IMR-90 (cell line): ENCODE measurements around the gene IAPP. TPM values are rescaled to one million over a fixed set of nuclear protein-coding genes. Genes with fewer than 3 reads are reported as not detected.

Experiments
- ATAC-seq: fragments of 200-7000 bp; cut with Tn5 transposase; 2 replicates; pipeline ENCODE4 v1.9.1; 2020; ENCODE audit warnings: low read depth, mild to moderate bottlenecking, moderate library complexity
- BruUV-seq: library from RNA; stranded (reverse); fragments of 400-500 nt; replicated peaks from 2 replicates; lab custom pipeline; 2021; lab: Mats Ljungman, UMichigan
- CTCF ChIA-PET: fragments of 300-600 bp; formaldehyde crosslinking; extraction: SDS; loops from one replicate; lab custom pipeline; 2021; ENCODE audit warnings: antibody characterized with exemption; lab: Yijun Ruan, JAX
- POLR2A ChIA-PET: fragments of 300-600 bp; sonication (Branson Sonifier 250); formaldehyde crosslinking; loops from one replicate; lab custom pipeline; 2022; ENCODE audit warnings: antibody characterized with exemption; ENCODE audit not compliant: unreplicated experiment; lab: Charles Lee
- DNase-seq: peaks from one replicate; pipeline ENCODE4 v3.0.0; 2013
- H2AFZ ChIP-seq: replicated peaks from 2 replicates; pipeline ENCODE3; 2013; ENCODE audit warnings: low read length, mild to moderate bottlenecking; ENCODE audit not compliant: poor library complexity
- H2AK5ac ChIP-seq: 2 replicates; pipeline ENCODE4 v1.6.1; 2013; ENCODE audit warnings: low read depth, low read length, inconsistent platforms
- H2AK9ac ChIP-seq: replicated peaks from 2 replicates; pipeline ENCODE3; 2013; ENCODE audit warnings: mild to moderate bottlenecking, low read depth, low read length, moderate library complexity; ENCODE audit not compliant: poor library complexity
- H2BK120ac ChIP-seq: 2 replicates; pipeline ENCODE4 v1.6.1; 2013; ENCODE audit warnings: low read depth, low read length, inconsistent platforms
- H2BK15ac ChIP-seq: 3 replicates; pipeline ENCODE4 v1.6.1; 2013; ENCODE audit warnings: low read depth, low read length, inconsistent platforms
- H2BK20ac ChIP-seq: 2 replicates; pipeline ENCODE4 v1.6.1; 2013; ENCODE audit warnings: low read depth, mild to moderate bottlenecking, inconsistent platforms, low read length, moderate library complexity
- H2BK5ac ChIP-seq: 2 replicates; pipeline ENCODE4 v1.6.1; 2013; ENCODE audit warnings: mild to moderate bottlenecking, low read depth, low read length, inconsistent platforms; ENCODE audit not compliant: poor library complexity, severe bottlenecking
- H3K14ac ChIP-seq: replicated peaks from 2 replicates; pipeline ENCODE4 v1.6.1; 2013; ENCODE audit warnings: low read depth, low read length, inconsistent platforms
- H3K18ac ChIP-seq: 2 replicates; pipeline ENCODE4 v1.6.1; 2013; ENCODE audit warnings: low read depth, low read length, control low read depth
- H3K23ac ChIP-seq: 2 replicates; pipeline ENCODE4 v1.6.1; 2013; ENCODE audit warnings: low read depth, low read length, inconsistent platforms
- H3K27ac ChIP-seq: 2 replicates; pipeline ENCODE4 v1.5.1; 2013; ENCODE audit warnings: mild to moderate bottlenecking, control low read depth, low read length; ENCODE audit not compliant: insufficient read depth
- H3K27me3 ChIP-seq: 2 replicates; pipeline ENCODE4 v1.6.1; 2013; ENCODE audit warnings: low read length; ENCODE audit not compliant: control insufficient read depth, insufficient read depth
- H3K36me3 ChIP-seq: 2 replicates; pipeline ENCODE4 v1.6.1; 2013; ENCODE audit warnings: low read length, mixed read lengths; ENCODE audit not compliant: control insufficient read depth, insufficient read depth
- H3K4ac ChIP-seq: 2 replicates; pipeline ENCODE4 v1.6.1; 2013; ENCODE audit warnings: low read depth, low read length, inconsistent platforms
- H3K4me1 ChIP-seq: 2 replicates; pipeline ENCODE4 v1.6.1; 2013; ENCODE audit warnings: low read length, mixed read lengths; ENCODE audit not compliant: control insufficient read depth, insufficient read depth
- H3K4me2 ChIP-seq: 2 replicates; pipeline ENCODE4 v1.6.1; 2013; ENCODE audit warnings: low read depth, mild to moderate bottlenecking, control low read depth, low read length, moderate library complexity
- H3K4me3 ChIP-seq: 2 replicates; pipeline ENCODE4 v1.5.1; 2013; ENCODE audit warnings: low read depth, mild to moderate bottlenecking, control low read depth, low read length, moderate library complexity; ENCODE audit not compliant: insufficient read depth
- H3K56ac ChIP-seq: 2 replicates; pipeline ENCODE4 v1.6.1; 2013; ENCODE audit warnings: low read length, inconsistent platforms; ENCODE audit not compliant: insufficient read depth; ENCODE audit errors: extremely low read depth
- H3K79me1 ChIP-seq, 2 experiments: 2 replicates each; pipeline ENCODE4 v1.6.1; 2013; ENCODE audit warnings: low read length in 2 of 2, inconsistent platforms in 1 of 2, low read depth in 1 of 2
- H3K9ac ChIP-seq: 2 replicates; pipeline ENCODE4 v1.6.1; 2013; ENCODE audit warnings: low read depth, low read length, control low read depth
- H3K9me1 ChIP-seq: 2 replicates; pipeline ENCODE4 v1.6.1; 2013; ENCODE audit warnings: low read length, inconsistent platforms; ENCODE audit not compliant: insufficient read depth
- H3K9me3 ChIP-seq: 2 replicates; pipeline ENCODE4 v1.6.1; 2013; ENCODE audit warnings: low read length; ENCODE audit not compliant: control insufficient read depth, insufficient read depth
- H4K20me1 ChIP-seq: 2 replicates; pipeline ENCODE4 v1.6.1; 2013; ENCODE audit warnings: low read length, inconsistent platforms; ENCODE audit not compliant: insufficient read depth
- H4K5ac ChIP-seq: 2 replicates; pipeline ENCODE4 v1.6.1; 2013; ENCODE audit warnings: mild to moderate bottlenecking, low read depth, low read length, control low read depth
- H4K8ac ChIP-seq, 2 experiments: 2 replicates each; pipeline ENCODE4 v1.6.1; 2013; ENCODE audit warnings: low read depth in 2 of 2, low read length in 2 of 2, control low read depth in 1 of 2, inconsistent platforms in 1 of 2
- H4K91ac ChIP-seq: 2 replicates; pipeline ENCODE4 v1.6.1; 2013; ENCODE audit warnings: low read depth, low read length, inconsistent platforms; ENCODE audit not compliant: insufficient read depth
- BHLHE40 ChIP-seq: fragments of 150-350 bp; IDR thresholded peaks from 2 replicates; pipeline ENCODE4 v1.6.1; 2016; ENCODE audit warnings: mild to moderate bottlenecking, low read depth, low read length
- CEBPB ChIP-seq: IDR thresholded peaks from 2 replicates; pipeline ENCODE4 v1.6.1; 2012; ENCODE audit warnings: low read depth, low read length, improper control_type of control experiment
- CHD1 ChIP-seq: IDR thresholded peaks from 2 replicates; pipeline ENCODE4 v1.6.1; 2012; ENCODE audit warnings: low read depth, low read length, improper control_type of control experiment
- CTCF ChIP-seq: conservative IDR thresholded peaks from 2 replicates; pipeline ENCODE4 v1.5.1; 2012; ENCODE audit warnings: mild to moderate bottlenecking, low read depth, low read length, improper control_type of control experiment
- ELK1 ChIP-seq: fragments of 150-350 bp; IDR thresholded peaks from 2 replicates; pipeline ENCODE4 v1.6.1; 2016; ENCODE audit warnings: low read depth, mild to moderate bottlenecking, low read length, moderate library complexity, borderline replicate concordance
- FOS ChIP-seq: fragments of 150-350 bp; IDR thresholded peaks from 2 replicates; pipeline ENCODE4 v1.6.1; 2016; ENCODE audit warnings: low read depth, low read length
- MAFK ChIP-seq: IDR thresholded peaks from 2 replicates; pipeline ENCODE4 v1.6.1; 2012; ENCODE audit warnings: low read depth, low read length, improper control_type of control experiment
- MAZ ChIP-seq: IDR thresholded peaks from 2 replicates; pipeline ENCODE4 v1.6.1; 2012; ENCODE audit warnings: low read depth, mild to moderate bottlenecking, low read length, improper control_type of control experiment, moderate library complexity, borderline replicate concordance
- MXI1 ChIP-seq: IDR thresholded peaks from 2 replicates; pipeline ENCODE4 v1.6.1; 2012; ENCODE audit warnings: low read depth, mild to moderate bottlenecking, low read length, moderate library complexity, borderline replicate concordance
- NFE2L2 ChIP-seq: fragments of 150-350 bp; IDR thresholded peaks from 2 replicates; pipeline ENCODE4 v1.6.1; 2016; ENCODE audit warnings: low read depth, mild to moderate bottlenecking, low read length
- POLR2A ChIP-seq: IDR thresholded peaks from 2 replicates; pipeline ENCODE4 v1.6.1; 2012; ENCODE audit warnings: mild to moderate bottlenecking, low read depth, low read length
- RAD21 ChIP-seq: IDR thresholded peaks from 2 replicates; pipeline ENCODE4 v1.6.1; 2012; ENCODE audit warnings: low read length, improper control_type of control experiment
- RCOR1 ChIP-seq: IDR thresholded peaks from 2 replicates; pipeline ENCODE4 v1.6.1; 2012; ENCODE audit warnings: mild to moderate bottlenecking, low read length, improper control_type of control experiment; ENCODE audit not compliant: insufficient replicate concordance
- RFX5 ChIP-seq: IDR thresholded peaks from 2 replicates; pipeline ENCODE4 v1.8.0; 2012; ENCODE audit warnings: low read depth, mild to moderate bottlenecking, low read length, moderate library complexity
- SMC3 ChIP-seq: fragments of 150-350 bp; IDR thresholded peaks from 2 replicates; pipeline ENCODE4 v1.6.1; 2016; ENCODE audit warnings: low read depth, mild to moderate bottlenecking, antibody characterized with exemption, low read length, moderate library complexity
- WGBS, 2 experiments: methylation state at CpG; one replicate each; pipeline versions ENCODE4 v1.1.5 to v1.1.7; 2013; ENCODE audit warnings: missing lambda C conversion rate in 2 of 2; ENCODE audit not compliant: insufficient read length in 1 of 2; ENCODE audit errors: extremely low coverage in 2 of 2; 5-methylcytosine and 5-hydroxymethylcytosine counted together
- dilution Hi-C: fragments of 300-500 bp; cut with HindIII; formaldehyde crosslinking; loops from one replicate; pipeline ENCODE4 v1.14.3; 2018; ENCODE audit warnings: low sequenced_read_pairs; ENCODE audit not compliant: unreplicated experiment
- in situ Hi-C: fragments of 300-500 bp; cut with MboI; formaldehyde crosslinking; loops from 3 replicates; pipeline ENCODE4 v1.14.3; 2019; ENCODE audit warnings: low sequenced_read_pairs, inconsistent platforms, mixed read lengths
- intact Hi-C: fragments of 100-400 bp; cut with micrococcal nuclease; formaldehyde crosslinking; loops from 2 replicates; pipeline ENCODE4 v1.10.0; 2022
- polyA plus RNA-seq, 3 experiments: library from polyadenylated mRNA; depleted of rRNA; stranded (reverse); fragments of >200 nt; gene quantifications; 2 replicates each; pipeline ENCODE4 v1.2.3, GENCODE V29; 2012; ENCODE audit warnings: low replicate concordance in 1 of 3
- total RNA-seq: library from RNA; depleted of rRNA; stranded (reverse); fragments of >200 nt; gene quantifications from 2 replicates; pipeline ENCODE4 v1.2.3, GENCODE V29; 2012
- TF ChIP-seq, protein P1 (sequence below): fragments of 150-350 bp; IDR thresholded peaks from 2 replicates; pipeline ENCODE4 v1.6.1; 2017; ENCODE audit warnings: mild to moderate bottlenecking, antibody characterized with exemption, low read length, low read depth

The IAPP gene
- total and polyA plus RNA-seq, 2 of the 4 experiments (the other 2 are of a cell fraction) = not detected

DNA sequence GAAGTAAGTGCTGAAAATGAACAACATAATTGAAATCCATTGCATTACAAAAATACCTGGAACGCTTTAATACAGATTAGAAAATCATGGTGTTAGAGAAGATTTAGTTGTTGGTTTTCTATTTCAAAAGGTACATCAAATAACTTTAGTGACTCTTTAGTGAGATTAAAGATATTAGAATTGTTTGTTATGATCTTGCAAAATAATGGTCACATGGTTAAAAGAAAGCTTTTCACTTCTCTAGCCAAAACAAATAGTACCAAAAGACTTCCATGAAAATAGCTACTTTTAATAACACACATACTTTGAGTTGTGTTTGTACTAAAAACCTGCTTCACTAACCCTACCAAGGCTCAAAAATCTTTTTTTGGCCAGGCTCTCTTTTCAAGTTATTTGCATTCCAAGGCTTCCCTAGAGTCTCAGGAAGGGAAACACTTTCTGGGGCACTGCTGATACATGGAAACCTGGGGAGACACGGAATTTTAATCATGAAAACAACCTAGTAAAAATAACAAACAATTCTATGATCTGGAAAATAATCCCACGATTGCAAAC, 37.9 kb upstream of the IAPP start, which contains the start of gene SLCO1A2:
SLCO1A2 (minus strand) TSS at position 147 of the 555 bp plus-strand sequence. CDS start 270 bp downstream, outside the sequence.
- no peak within 1 kb of the TSS for H2BK15ac ChIP-seq
- no peak within 1 kb of the TSS for H3K56ac ChIP-seq
- no peaks in the 10 kb centered on the region for H3K9me1 ChIP-seq
- peaks cover 5% of the 10 kb centered on the region; the same call in 1 of the 2 replicates for H3K9me3 ChIP-seq
- H3K23ac ChIP-seq = no peak within 1 kb of the TSS
- no peak within 1 kb of the TSS for H4K8ac ChIP-seq
- no peak within 1 kb of the TSS for H3K18ac ChIP-seq
- H3K27ac ChIP-seq = no peak within 1 kb of the TSS
- DNase-seq (no peak), ATAC-seq (no peak)
- H2BK120ac ChIP-seq = no peak within 1 kb of the TSS
- H2BK5ac ChIP-seq = no peak within 1 kb of the TSS
- POLR2A ChIA-PET = no interaction called here
- no peaks in the 10 kb centered on the region for H3K4me1 ChIP-seq
- H3K79me1 ChIP-seq = no peaks in the 10 kb centered on the region
- no peaks in the 10 kb centered on the region for H3K27me3 ChIP-seq
- no peak within 1 kb of the TSS for H4K91ac ChIP-seq
- no peak within 1 kb of the TSS for H2BK20ac ChIP-seq
- no CpG with 5 or more reads among the region's 3 CpGs for WGBS, 2 experiments
- no peak within 1 kb of the TSS for H3K4me2 ChIP-seq
- H2AK9ac ChIP-seq = no peak within 1 kb of the TSS
- BruUV-seq = no TSS peak
- H3K9ac ChIP-seq = no peak within 1 kb of the TSS
- no peaks in the 10 kb centered on the region for H4K20me1 ChIP-seq
- no peak within 1 kb of the TSS for H4K5ac ChIP-seq
- dilution Hi-C loops = no loop called here
- no peak within 1 kb of the TSS for H2AK5ac ChIP-seq
- H3K4me3 ChIP-seq = no peak within 1 kb of the TSS
- no peak within 1 kb of the TSS for H3K4ac ChIP-seq
- no peak within 1 kb of the TSS for H2AFZ ChIP-seq
- H3K14ac ChIP-seq = no peak within 1 kb of the TSS
- intact Hi-C loops = no loop called here
- in situ Hi-C loops = no loop called here
- CTCF ChIA-PET = no interaction called here
- TF ChIP-seq NFE2L2 (no peak), CTCF (no peak), MAFK (no peak), RFX5 (no peak), RCOR1 (no peak), RAD21 (no peak), BHLHE40 (no peak), CHD1 (no peak), ELK1 (no peak), POLR2A (no peak), FOS (no peak), SMC3 (no peak), MXI1 (no peak), MAZ (no peak), CEBPB (no peak)
- TF ChIP-seq, protein P1, sequence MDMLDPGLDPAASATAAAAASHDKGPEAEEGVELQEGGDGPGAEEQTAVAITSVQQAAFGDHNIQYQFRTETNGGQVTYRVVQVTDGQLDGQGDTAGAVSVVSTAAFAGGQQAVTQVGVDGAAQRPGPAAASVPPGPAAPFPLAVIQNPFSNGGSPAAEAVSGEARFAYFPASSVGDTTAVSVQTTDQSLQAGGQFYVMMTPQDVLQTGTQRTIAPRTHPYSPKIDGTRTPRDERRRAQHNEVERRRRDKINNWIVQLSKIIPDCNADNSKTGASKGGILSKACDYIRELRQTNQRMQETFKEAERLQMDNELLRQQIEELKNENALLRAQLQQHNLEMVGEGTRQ = no peak
- no peaks in the 10 kb centered on the region for H3K36me3 ChIP-seq
